CD4-positive, alpha-beta memory T cell (primary cell): Measurements from ENCODE around the gene CRIP2. TPM values are rescaled to one million over a fixed set of nuclear protein-coding genes. Genes with fewer than 3 reads are reported as not detected.

Source experiments
- CTCF ChIA-PET: fragments of 350-600 bp; sonication (Branson Sonifier 250); formaldehyde crosslinking; loops from one replicate; lab custom pipeline; 2021; ENCODE audit warnings: inconsistent platforms; ENCODE audit not compliant: partially characterized antibody; lab: Charles Lee
- POLR2A ChIA-PET: fragments of 350-600 bp; sonication (Branson Sonifier 250); formaldehyde crosslinking; loops from one replicate; lab custom pipeline; 2021; ENCODE audit not compliant: partially characterized antibody; lab: Charles Lee
- DNase-seq, 5 donors: peaks; one replicate each; pipeline versions ENCODE4 v3.0.0 to v3.0.0-alpha.2; 2020 to 2022; ENCODE audit warnings: mixed read lengths in 1 of 5
- H3K27ac ChIP-seq: one replicate; pipeline ENCODE4 v1.7.0; 2013; ENCODE audit warnings: low read depth, low read length
- H3K27me3 ChIP-seq: 2 replicates; pipeline ENCODE4 v1.7.0; 2013; ENCODE audit warnings: mild to moderate bottlenecking, low read length, moderate library complexity; ENCODE audit not compliant: insufficient read depth
- H3K36me3 ChIP-seq: 2 replicates; pipeline ENCODE4 v1.7.0; 2013; ENCODE audit warnings: mild to moderate bottlenecking, low read length, moderate library complexity; ENCODE audit not compliant: insufficient read depth
- H3K4me1 ChIP-seq: 2 replicates; pipeline ENCODE4 v1.7.0; 2013; ENCODE audit warnings: mild to moderate bottlenecking, low read length, moderate library complexity; ENCODE audit not compliant: insufficient read depth
- H3K4me3 ChIP-seq, 2 donors: one replicate each; pipeline ENCODE4 v1.7.0; 2013; ENCODE audit warnings: low read length in 2 of 2, mild to moderate bottlenecking in 1 of 2
- H3K9me3 ChIP-seq, 2 donors: one replicate each; pipeline ENCODE4 v1.7.0; 2013; ENCODE audit warnings: low read length in 2 of 2, control low read depth in 1 of 2; ENCODE audit not compliant: control insufficient read depth in 1 of 2
- H3K27ac Mint-ChIP-seq, 7 donors: one replicate each; pipeline ENCODE4 v1.8.0; 2020 to 2021; ENCODE audit warnings: mixed read lengths in 7 of 7, mild to moderate bottlenecking in 6 of 7, inconsistent platforms in 3 of 7, moderate library complexity in 3 of 7
- H3K27me3 Mint-ChIP-seq, 2 donors: one replicate each; pipeline ENCODE4 v1.8.0; 2020 to 2021; ENCODE audit warnings: mixed read lengths in 2 of 2
- H3K36me3 Mint-ChIP-seq, 2 donors: one replicate each; pipeline ENCODE4 v1.8.0; 2020 to 2021; ENCODE audit warnings: mixed read lengths in 2 of 2, inconsistent platforms in 1 of 2, mild to moderate bottlenecking in 1 of 2
- H3K4me1 Mint-ChIP-seq, 4 donors: one replicate each; pipeline ENCODE4 v1.8.0; 2020 to 2021; ENCODE audit warnings: mixed read lengths in 4 of 4, mild to moderate bottlenecking in 1 of 4
- H3K4me3 Mint-ChIP-seq, 8 donors: one replicate each; pipeline ENCODE4 v1.8.0; 2020 to 2021; ENCODE audit warnings: mixed read lengths in 8 of 8, mild to moderate bottlenecking in 7 of 8, moderate library complexity in 6 of 8, inconsistent platforms in 3 of 8
- H3K9me3 Mint-ChIP-seq, 8 donors: one replicate each; pipeline ENCODE4 v1.8.0; 2020 to 2021; ENCODE audit warnings: mixed read lengths in 8 of 8, mild to moderate bottlenecking in 5 of 8, inconsistent platforms in 3 of 8, moderate library complexity in 1 of 8
- intact Hi-C: fragments of 100-400 bp; cut with micrococcal nuclease; formaldehyde crosslinking; loops from one replicate; pipeline ENCODE4 v1.15.1; 2023
- polyA plus RNA-seq, 2 donors: library from polyadenylated mRNA; unstranded; fragments of 300-500 nt; fragmentation: Illumina TruSeq; gene quantifications; one replicate each; pipeline ENCODE4 v1.2.3, GENCODE V29; 2021
- total RNA-seq, 2 experiments: library from RNA; stranded (reverse); gene quantifications; one replicate each; pipeline ENCODE4 v1.2.3, GENCODE V29; 2021

CRIP2 gene
- total and polyA plus RNA-seq, 4 experiments from 2014 or later: 12.1 to 256 (median 48.8) TPM

DNA sequence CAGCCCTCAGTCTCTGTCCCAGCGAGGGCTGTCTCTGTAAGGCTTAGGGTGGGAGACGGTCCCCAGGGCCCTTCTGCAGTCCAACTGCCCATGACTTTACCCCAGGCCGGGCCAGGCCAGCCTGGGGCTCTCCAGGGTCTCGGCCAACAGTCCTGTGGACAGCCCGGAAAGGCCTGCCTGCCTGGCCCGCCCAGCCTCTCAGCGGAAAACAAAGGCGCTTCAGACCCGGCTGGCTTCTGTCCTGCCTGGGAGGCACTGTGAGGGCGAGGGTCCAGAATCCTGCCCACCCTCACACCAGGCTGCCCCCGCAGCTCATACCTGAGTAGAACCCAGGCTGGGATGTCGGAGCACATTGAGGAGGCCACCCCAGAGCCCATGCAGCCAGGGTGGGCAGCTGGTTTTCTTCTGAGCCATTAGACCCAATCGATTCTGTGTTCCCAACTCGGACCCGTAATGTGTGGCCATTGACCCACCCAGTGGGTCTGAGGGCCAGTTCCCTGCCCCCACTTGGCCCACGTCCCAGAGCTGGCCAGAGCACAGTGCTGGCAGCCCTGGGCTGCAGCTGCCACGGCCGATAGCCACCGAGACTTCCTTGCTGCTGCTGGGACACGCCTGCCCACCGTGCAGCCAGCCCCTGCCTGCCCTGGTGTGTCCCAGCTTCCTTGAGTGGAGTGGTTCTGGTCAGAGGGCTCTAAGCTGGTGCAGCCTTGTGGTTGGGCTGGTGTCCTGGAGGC lies 1.6 kb downstream of the CRIP2 start:
- POLR2A ChIA-PET: interaction anchor here (1.3 to 8.3 kb wide), 3 partner anchors 10 to 411 kb away, joined by 3 to 346 read pairs (median 8); partner anchors contain the start of genes CRIP1, GPR132 and TEDC1
- H3K4me3 Mint-ChIP-seq: peak overlapping the region in 6 of 8 donors; percentile 55 to 80 (median 72)

DNA sequence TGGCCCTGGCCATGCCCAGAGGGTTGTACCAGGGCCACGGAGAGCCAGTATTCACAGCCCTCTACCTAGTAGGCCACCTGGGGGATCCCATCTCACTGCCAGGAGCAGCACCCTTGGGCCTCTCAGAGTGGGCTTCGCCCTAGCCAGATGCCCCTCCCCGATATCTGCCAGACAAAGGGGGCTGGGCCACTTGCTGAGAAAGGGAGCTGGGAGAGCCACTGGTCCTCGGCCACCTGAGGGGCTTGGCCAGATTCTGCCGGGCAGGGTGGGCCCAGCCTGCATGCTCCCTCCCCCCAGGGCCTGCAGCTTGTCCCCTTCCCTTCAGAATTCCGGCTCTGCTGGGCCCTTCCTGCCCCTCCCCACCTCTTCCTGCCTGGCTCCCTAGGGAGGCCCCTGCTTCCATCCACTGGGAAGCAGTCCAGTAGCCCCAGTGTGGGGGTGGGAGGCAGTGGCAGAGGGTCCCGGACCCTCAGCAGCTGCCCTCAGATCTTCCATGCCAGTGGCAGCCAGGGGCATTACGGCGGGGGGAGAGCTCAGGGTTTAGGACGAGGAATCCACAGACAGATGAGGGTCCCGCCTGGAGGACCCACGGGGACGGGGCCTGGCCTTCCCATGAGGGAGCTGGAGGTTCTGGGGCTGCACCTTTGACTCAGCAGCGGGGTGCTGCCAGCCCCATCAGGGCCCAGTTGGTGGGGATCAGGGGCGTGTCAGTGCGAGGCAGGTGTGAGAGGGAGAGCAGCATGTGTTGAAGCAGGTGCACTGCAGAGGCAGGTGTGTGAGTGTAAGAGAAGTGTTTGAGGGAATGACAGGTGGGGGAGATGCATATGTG lies 2.4 kb downstream of the CRIP2 start:
- Mint-ChIP-seq H3K4me3 (peak overlapping the region in 7 of 8 donors; percentile 6 to 86 (median 63)), H3K27me3 (no peaks in the 10 kb centered on the region)
- POLR2A ChIA-PET: interaction anchor here (0.7 to 8.3 kb wide), 5 partner anchors 9 to 412 kb away, joined by 3 to 346 read pairs (median 6); partner anchors contain the start of genes CRIP1, GPR132 and TEDC1

More for the DNA sequence above, 1.6 kb downstream of the CRIP2 start:
- Mint-ChIP-seq H3K9me3 (peaks cover 0 to 9% (median 0%) of the 10 kb centered on the region in 8 donors), H3K27ac (peak overlapping the region in 5 of 7 donors; percentile 47 to 87 (median 68)), H3K36me3 (peaks cover 0 to 6% of the 10 kb centered on the region in 2 donors), H3K27me3 (no peaks in the 10 kb centered on the region), H3K4me1 (peaks cover 13 to 46% (median 29%) of the 10 kb centered on the region in 4 donors)
- intact Hi-C loops: no loop called here
- DNase-seq: peak in 1 of 5 donors; percentile 47
- Histone ChIP-seq H3K4me3 (no peak overlapping the region), H3K4me1 (peaks cover 58% of the 10 kb centered on the region), H3K9me3 (no peaks in the 10 kb centered on the region), H3K27me3 (no peaks in the 10 kb centered on the region), H3K27ac (no peak overlapping the region), H3K36me3 (no peaks in the 10 kb centered on the region)
- CTCF ChIA-PET: interaction anchor here (0.8 to 3.0 kb wide), 2 partner anchors 13 to 63 kb away, joined by 3 to 24 read pairs; no protein-coding TSS in a partner anchor

DNA sequence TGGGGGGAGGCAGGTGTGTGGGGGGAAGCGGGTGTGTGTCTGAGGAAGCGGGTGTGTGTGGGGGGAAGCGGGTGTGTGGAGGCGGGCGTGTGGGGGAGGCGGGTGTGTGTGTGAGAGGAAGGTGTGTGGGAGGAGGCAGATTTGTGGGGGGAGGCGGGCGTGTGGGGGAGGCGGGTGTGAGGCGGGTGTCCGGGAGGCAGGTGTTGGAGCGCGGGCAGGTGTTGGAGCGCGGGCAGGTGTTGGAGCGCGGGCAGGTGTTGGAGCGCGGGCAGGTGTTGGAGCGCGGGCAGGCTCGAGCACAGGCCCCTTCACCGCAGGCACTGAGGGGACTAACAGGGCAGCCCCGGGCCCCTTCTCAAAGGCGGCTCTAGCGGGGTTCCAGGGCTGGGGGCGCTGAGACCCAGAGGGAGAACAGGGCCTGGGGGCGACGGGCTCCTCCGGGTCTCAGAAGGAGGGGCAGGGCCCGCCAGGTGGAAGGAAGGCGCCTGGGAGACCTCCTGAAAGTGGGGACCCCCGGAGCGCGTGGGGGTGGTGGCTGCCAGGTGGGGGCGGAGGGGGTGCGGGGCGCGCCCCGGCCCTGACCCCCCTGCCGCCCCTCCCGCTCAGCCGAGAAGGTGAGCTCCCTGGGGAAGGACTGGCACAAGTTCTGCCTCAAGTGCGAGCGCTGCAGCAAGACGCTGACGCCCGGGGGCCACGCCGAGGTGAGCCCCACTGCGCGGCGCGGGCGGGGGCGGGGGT lies 3.2 kb downstream of the CRIP2 start:
- CTCF ChIA-PET: interaction anchor here (1.2 to 3.0 kb wide), 2 partner anchors 9 to 12 kb away, joined by 4 to 24 read pairs; partner anchors contain the start of gene CRIP1
- Histone ChIP-seq H3K4me1 (peaks cover 70% of the 10 kb centered on the region), H3K27ac (peak overlapping the region; percentile 44), H3K36me3 (no peaks in the 10 kb centered on the region), H3K27me3 (no peaks in the 10 kb centered on the region), H3K4me3 (no peak overlapping the region), H3K9me3 (no peaks in the 10 kb centered on the region)
- POLR2A ChIA-PET: interaction anchor here (0.7 to 8.3 kb wide), 4 partner anchors 8 to 80 kb away, joined by 3 to 346 read pairs (median 7); partner anchors contain the start of genes CRIP1 and TEDC1
- peaks cover 0 to 9% (median 0%) of the 10 kb centered on the region in 8 donors for H3K9me3 Mint-ChIP-seq
- peak overlapping the region in 7 of 8 donors; percentile 41 to 86 (median 63) for H3K4me3 Mint-ChIP-seq
- H3K36me3 Mint-ChIP-seq: peaks cover 0 to 13% of the 10 kb centered on the region in 2 donors
- H3K27ac Mint-ChIP-seq: peak overlapping the region; percentile 67 to 93 (median 87)
- peaks cover 21 to 59% (median 39%) of the 10 kb centered on the region in 4 donors for H3K4me1 Mint-ChIP-seq
- intact Hi-C loops: no loop called here
- peak; percentile 72 to 87 (median 78) for DNase-seq
- H3K27me3 Mint-ChIP-seq: no peaks in the 10 kb centered on the region

More for the DNA sequence above, 2.4 kb downstream of the CRIP2 start:
- H3K27ac Mint-ChIP-seq: peak overlapping the region; percentile 67 to 93 (median 87)
- no peak overlapping the region for H3K4me3 ChIP-seq
- H3K9me3 Mint-ChIP-seq: peaks cover 0 to 9% (median 0%) of the 10 kb centered on the region in 8 donors
- intact Hi-C loops: no loop called here
- H3K4me1 ChIP-seq: peaks cover 65% of the 10 kb centered on the region
- H3K4me1 Mint-ChIP-seq: peaks cover 17 to 53% (median 33%) of the 10 kb centered on the region in 4 donors
- peaks cover 0 to 10% of the 10 kb centered on the region in 2 donors for H3K36me3 Mint-ChIP-seq
- DNase-seq: no peak
- no peaks in the 10 kb centered on the region for H3K9me3 ChIP-seq
- CTCF ChIA-PET: interaction anchor here (0.8 to 3.0 kb wide), 2 partner anchors 13 to 64 kb away, joined by 3 to 24 read pairs; no protein-coding TSS in a partner anchor
- H3K36me3 ChIP-seq: no peaks in the 10 kb centered on the region
- H3K27ac ChIP-seq: no peak overlapping the region
- no peaks in the 10 kb centered on the region for H3K27me3 ChIP-seq

DNA sequence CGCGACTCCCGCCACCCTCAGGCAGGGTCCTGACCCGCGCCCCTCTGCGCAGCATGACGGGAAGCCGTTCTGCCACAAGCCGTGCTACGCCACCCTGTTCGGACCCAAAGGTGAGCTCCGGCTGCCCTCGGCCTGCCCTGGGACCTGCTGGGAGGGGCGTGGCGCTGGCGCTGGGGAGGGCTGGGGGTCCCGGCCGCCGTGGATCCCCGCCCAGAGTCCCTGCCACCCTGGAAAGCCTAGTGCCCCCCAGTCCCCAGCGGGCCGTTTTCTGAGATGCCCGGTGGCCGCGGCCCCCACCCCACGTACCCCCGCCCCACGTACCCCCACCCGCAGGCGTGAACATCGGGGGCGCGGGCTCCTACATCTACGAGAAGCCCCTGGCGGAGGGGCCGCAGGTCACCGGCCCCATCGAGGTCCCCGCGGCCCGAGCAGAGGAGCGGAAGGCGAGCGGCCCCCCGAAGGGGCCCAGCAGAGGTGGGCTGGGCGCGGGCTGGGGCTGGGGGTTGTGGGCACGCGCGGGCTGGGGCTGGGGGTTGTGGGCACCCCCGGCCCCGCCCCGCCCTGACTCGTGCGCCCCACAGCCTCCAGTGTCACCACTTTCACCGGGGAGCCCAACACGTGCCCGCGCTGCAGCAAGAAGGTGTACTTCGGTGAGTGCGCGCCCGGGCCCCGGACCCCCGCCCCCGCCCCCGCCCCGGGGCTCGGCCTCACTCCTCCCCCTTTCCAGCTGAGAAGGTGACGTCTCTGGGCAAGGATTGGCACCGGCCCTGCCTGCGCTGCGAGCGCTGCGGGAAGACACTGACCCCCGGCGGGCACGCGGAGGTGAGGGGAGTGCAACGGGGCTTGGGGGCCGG lies 4.0 kb downstream of the CRIP2 start:
- H3K27me3 ChIP-seq: no peaks in the 10 kb centered on the region
- intact Hi-C loops: no loop called here
- ChIA-PET POLR2A (interaction anchor here (8.3 kb wide), 1 partner anchor 12 kb away, joined by 346 read pairs; the partner anchor contains the start of gene TEDC1), CTCF (interaction anchor here (1.2 to 3.0 kb wide), 2 partner anchors 8 to 11 kb away, joined by 4 to 24 read pairs; partner anchors contain the start of gene CRIP1)
- Mint-ChIP-seq H3K27me3 (no peaks in the 10 kb centered on the region), H3K4me3 (peak overlapping the region in 1 of 8 donors; percentile 25), H3K36me3 (peaks cover 0 to 13% of the 10 kb centered on the region in 2 donors), H3K27ac (peak overlapping the region in 2 of 7 donors; percentile 96 to 100), H3K4me1 (peaks cover 19 to 64% (median 40%) of the 10 kb centered on the region in 4 donors), H3K9me3 (peaks cover 0 to 9% (median 0%) of the 10 kb centered on the region in 8 donors)
- peaks cover 73% of the 10 kb centered on the region for H3K4me1 ChIP-seq
- H3K9me3 ChIP-seq: no peaks in the 10 kb centered on the region
- no peak overlapping the region for H3K4me3 ChIP-seq
- H3K27ac ChIP-seq: peak overlapping the region; percentile 44
- DNase-seq: peak in 3 of 5 donors; percentile 42 to 79 (median 58)
- no peaks in the 10 kb centered on the region for H3K36me3 ChIP-seq

DNA sequence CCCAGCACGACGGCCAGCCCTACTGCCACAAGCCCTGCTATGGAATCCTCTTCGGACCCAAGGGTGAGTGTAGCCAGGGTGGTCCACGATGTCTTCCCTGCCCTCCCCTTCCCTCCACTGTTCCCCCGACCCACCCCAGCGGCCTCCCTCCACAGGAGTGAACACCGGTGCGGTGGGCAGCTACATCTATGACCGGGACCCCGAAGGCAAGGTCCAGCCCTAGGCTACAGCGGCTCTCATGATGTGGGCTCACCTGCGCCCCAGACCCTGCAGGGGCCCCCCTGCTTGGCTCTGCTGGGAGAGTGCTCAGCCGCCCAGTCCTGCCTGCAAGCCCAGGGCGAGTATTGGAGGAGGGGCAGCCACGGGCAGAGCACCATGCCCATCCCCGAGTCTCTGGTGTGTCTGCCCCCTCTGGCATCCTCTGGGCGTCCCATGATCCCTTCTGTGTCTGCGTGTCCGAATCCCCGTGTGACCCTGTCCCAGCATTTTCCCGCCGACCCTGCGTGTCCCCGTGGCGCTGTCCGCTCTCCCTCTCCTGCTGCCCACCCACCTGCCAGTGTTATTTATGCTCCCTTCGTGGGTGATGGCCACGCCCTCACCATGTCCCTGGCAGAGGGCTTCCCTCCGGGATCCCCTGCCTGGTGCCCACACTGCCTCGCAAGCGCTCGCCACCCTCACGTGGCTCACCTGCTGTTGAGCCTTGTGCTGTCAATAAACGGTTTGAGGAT lies 5.0 kb downstream of the CRIP2 start:
- H3K9me3 ChIP-seq: no peaks in the 10 kb centered on the region
- peak overlapping the region; percentile 97 for H3K27ac ChIP-seq
- peaks cover 79% of the 10 kb centered on the region for H3K4me1 ChIP-seq
- H3K9me3 Mint-ChIP-seq: peaks cover 0 to 9% (median 0%) of the 10 kb centered on the region in 8 donors
- H3K4me3 ChIP-seq: no peak overlapping the region
- peak overlapping the region in 5 of 8 donors; percentile 40 to 92 (median 55) for H3K4me3 Mint-ChIP-seq
- peak in 3 of 5 donors; percentile 33 to 53 (median 34) for DNase-seq
- peak overlapping the region; percentile 82 to 100 (median 100) for H3K27ac Mint-ChIP-seq
- POLR2A ChIA-PET: interaction anchor here (1.5 to 8.3 kb wide), 3 partner anchors 11 to 179 kb away, joined by 11 to 346 read pairs (median 13); partner anchors contain the start of genes BRF1, TEDC1 and TEX22
- H3K27me3 ChIP-seq: no peaks in the 10 kb centered on the region
- H3K36me3 Mint-ChIP-seq: peaks cover 0 to 13% of the 10 kb centered on the region in 2 donors
- peaks cover 23 to 71% (median 46%) of the 10 kb centered on the region in 4 donors for H3K4me1 Mint-ChIP-seq
- intact Hi-C loops: loop anchor here (2.0 kb wide), 3 partner anchors 31 to 179 kb away; partner anchors contain the start of gene BRF1
- no peaks in the 10 kb centered on the region for H3K36me3 ChIP-seq
- CTCF ChIA-PET: interaction anchor here (1.0 to 3.0 kb wide), 4 partner anchors 9 to 106 kb away, joined by 3 to 122 read pairs (median 14); no protein-coding TSS in a partner anchor
- no peaks in the 10 kb centered on the region for H3K27me3 Mint-ChIP-seq
